Astrocyte (in vitro differentiated cells and primary cell): ENCODE data around the gene LMX1B.

Experiments used
- EZH2 ChIP-seq: IDR thresholded peaks from 2 replicates; pipeline ENCODE4 v1.6.1; 2012; ENCODE audit warnings: mild to moderate bottlenecking, low read length, inconsistent platforms; ENCODE audit not compliant: insufficient read depth
- TF ChIP-seq, protein P1 (sequence below): IDR thresholded peaks from 2 replicates; pipeline ENCODE4 v1.5.1; 2011; ENCODE audit warnings: low read depth, mild to moderate bottlenecking, inconsistent platforms, low read length, moderate library complexity; ENCODE audit not compliant: insufficient read depth

DNA sequence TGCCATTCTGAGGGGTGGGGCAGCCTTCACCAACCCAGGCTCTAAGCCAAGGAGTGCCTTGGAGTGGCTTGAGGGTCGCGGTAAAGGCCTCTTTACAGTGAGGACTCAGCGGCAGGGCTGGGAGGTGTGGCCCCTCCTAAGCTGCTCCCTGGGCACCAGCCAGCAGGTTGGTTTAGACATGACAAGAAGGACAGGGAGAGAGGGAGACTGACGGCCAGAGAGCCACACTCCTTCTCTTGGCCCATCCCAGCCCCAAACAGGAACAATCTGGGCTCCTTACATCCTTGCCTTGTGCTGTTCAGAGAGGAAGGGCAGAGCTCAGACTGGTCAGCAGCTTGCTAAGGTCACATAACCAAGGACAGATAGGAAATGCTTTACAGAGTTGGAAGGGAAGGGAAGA, 94.5 kb downstream of the LMX1B start:
- TF ChIP-seq, protein P1, sequence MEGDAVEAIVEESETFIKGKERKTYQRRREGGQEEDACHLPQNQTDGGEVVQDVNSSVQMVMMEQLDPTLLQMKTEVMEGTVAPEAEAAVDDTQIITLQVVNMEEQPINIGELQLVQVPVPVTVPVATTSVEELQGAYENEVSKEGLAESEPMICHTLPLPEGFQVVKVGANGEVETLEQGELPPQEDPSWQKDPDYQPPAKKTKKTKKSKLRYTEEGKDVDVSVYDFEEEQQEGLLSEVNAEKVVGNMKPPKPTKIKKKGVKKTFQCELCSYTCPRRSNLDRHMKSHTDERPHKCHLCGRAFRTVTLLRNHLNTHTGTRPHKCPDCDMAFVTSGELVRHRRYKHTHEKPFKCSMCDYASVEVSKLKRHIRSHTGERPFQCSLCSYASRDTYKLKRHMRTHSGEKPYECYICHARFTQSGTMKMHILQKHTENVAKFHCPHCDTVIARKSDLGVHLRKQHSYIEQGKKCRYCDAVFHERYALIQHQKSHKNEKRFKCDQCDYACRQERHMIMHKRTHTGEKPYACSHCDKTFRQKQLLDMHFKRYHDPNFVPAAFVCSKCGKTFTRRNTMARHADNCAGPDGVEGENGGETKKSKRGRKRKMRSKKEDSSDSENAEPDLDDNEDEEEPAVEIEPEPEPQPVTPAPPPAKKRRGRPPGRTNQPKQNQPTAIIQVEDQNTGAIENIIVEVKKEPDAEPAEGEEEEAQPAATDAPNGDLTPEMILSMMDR = no peak
- no peak for TF ChIP-seq EZH2
